HG03045 (cell line): ENCODE measurements around the gene RHOH.
"Not testable (repeated sequence)": the region's sequence is repeated elsewhere in the genome, so short reads cannot be mapped to it uniquely, and the experiment has no call there.

ENCODE experiments used
- ATAC-seq: cut with Tn5 transposase; IDR thresholded peaks from one replicate; pipeline ENCODE4 v1.9.1; 2021; ENCODE audit warnings: mild to moderate bottlenecking, moderate library complexity; ENCODE audit not compliant: unreplicated experiment

RHOH gene

DNA sequence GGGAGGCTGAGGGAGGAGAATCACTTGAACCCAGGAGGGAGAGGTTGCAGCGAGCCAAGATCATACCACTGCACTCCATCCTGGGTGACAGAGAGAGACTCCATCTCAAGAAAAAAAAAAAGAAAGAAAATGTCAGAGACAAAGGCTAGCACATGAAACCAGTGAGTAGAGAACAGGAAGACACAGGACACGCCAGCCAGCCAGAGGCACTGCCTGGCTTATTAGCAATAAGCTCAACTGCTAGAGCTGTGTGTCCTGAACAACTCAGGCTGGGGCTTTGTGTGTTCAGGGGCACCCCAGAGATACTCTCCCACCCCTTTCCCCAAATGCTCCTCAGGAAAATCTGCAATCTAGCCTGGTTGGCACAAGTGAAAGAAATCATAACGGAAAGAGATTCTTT lies 60.0 kb downstream of the RHOH start:
- no peak for ATAC-seq

DNA sequence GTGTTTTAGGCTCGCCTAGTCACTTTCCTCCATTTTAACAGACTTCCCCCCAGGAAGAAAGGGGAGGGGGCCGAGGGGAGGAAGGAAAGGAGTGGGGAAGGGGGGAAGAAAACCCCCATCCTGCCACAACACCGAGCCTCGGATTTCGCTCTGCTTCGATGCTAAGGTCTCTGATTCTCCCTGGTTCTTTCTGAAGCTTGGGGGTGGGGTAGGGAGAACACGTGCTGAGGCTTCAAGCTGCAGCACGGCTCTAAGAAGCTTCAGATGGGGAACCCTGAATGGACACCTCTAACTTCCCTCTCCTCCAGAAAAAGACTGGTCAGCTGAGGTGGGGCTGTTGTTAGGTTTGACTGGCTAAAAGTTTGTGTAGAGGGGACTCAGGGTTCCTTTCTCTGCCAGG lies 61.8 kb downstream of the RHOH start:
- no peak for ATAC-seq

DNA sequence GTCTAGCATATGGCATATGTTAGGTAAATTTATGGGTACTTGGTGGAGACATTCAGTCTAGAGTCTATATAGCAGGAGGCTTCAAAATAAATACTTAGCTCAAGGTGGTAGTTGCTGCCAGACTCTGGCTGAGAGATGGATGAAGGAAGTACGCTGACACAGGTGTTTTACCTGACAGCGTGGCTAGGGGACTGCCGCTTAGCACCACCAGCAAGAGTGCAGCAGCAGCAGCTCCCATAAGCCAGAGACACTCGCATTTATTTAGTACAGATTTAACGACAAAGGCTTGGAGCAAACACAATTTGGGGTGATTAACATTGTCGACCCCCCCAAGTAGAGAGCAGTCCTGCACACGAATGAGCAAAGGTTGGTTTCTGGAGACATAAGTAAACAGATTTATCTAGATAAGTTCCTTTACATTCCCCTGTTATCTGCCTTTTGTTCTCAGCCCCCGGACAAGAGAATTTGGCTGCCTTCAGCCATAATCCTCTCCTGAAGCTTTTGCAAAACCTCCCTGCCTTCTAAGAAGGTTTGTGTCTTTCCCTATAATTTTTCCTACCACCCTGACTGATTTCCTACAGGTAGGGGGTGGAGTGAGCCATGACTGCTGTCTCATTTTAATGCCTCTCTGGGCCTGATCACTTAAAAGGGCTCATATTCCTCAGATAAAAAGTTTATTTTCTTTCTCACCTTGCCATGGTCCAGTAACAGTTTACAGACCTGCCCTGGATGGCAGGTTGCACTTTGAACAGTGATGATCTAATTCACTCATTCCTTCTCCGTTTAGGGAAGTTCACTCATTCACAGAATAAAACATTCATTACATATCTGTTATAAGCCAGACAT lies 64.6 kb downstream of the RHOH start:
- ATAC-seq = no peak

DNA sequence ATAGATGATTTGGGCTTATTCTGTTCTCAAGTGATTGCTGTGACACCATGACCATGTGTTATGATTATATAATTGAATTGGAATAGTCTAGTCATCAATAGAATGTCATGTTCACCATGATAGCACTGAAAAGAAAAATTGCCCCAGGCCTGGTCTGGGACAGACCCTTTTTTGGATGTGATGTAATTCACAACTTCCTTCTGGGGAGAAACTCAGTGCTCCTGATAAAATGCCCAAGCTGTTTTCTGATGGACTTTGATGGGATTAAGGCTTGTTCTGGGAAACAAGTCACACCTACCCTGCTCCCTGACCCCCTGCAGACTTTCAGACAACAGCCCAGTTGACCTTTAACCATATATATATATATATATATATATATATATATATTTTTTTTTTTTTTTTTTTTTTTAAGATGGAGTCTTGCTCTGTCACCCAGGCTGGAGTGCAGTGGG lies 65.3 kb downstream of the RHOH start:
- ATAC-seq = no peak

DNA sequence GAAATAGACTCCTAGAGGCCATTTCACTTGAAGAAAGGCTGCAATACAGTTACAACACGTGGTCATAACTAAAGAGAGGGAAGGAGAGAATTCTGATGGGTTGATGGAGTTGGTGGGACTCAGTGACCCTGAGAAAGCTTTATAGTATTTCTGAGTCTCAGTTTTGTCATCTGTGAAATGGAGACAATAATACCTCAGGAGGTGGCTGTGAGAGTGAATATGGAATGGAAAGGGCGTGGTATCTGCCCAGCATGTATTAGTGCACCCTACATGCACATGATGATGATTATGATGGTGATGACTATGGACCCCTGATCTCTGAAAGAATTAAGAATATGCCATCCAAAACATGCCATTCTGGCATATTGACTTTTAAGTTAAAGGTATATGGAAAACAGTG lies 66.0 kb downstream of the RHOH start:
- ATAC-seq = no peak

DNA sequence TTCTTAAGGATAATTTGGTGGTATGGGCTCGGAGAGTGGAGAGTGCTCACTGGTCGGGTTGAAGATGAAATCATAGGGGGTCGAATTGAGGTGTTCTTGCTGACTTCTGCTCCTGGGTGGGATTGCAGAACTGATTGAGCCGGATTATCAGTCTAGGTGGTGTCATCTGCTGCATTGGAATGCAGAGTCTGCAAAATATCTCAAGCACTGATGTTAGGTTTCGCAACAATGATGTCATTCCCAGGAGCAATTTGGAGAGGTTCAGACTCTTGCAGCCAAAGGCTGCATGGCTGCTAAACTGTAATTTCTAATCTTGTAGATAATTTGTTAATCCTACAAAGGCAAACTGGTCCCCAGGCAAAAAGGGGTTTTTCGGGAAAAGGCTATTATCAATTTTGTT lies 67.7 kb downstream of the RHOH start:
- no peak for ATAC-seq

DNA sequence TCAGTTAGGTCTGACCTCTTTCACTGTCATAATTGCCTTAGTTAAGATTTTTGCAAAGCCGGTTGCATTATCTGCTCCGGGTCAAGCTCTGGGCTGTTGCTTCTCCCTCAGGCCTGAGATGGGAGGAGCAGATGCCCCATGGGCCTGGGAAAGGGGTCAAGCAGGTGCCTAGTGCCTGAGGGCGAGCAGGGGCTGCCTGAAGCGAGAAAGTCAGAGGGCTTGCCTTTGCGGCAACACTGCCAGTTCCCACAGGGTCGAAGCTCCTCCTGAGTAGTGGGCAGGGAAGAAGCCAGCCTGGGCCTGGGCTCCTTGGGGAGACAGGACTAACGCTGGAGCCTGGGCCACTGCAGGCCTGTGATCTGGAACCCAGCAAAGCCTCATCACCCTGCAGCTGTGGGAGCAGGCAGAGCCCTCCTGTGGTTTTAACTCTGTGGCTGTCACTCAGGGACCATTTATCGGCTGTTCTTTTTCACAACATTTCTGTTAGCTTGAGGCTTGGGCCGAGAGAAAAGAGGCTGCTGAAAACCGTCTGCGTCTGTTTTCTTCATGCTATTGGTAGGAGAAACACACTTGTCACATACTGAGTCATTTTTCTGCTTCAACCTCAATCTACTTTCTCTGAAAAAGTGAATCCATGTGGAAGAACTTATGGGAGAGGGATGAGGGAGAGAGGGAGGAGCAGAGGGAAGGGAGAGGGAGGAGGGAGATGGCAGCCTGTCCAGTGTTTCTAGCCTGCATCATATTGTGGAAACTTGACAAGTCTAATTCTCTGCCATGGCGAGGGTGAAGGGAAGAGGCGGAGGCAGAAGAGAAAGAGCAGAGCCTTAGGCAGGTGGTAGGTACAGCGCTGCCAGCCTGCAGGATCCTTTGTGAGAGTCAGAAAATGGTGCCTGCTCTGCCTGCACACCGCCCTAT lies 68.4 kb downstream of the RHOH start:
- peak; percentile 71 for ATAC-seq

DNA sequence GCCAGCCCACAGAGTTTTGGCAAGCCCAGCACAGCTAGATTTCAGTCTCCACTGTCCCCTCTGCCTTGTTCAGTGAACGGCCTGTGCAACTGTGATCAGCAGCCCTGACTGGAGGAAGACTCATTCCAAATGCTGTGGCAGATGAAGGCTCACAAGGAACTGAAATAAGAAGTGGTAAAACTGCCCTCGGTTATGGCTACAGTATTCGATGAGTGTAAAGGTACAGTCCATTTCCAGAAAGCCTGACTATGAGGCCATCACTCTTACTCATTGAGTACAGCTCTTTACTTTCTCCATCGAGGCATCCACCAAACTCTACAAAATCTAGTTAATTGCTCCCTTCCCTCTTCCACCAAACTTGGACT lies 69.1 kb downstream of the RHOH start:
- ATAC-seq = no peak

DNA sequence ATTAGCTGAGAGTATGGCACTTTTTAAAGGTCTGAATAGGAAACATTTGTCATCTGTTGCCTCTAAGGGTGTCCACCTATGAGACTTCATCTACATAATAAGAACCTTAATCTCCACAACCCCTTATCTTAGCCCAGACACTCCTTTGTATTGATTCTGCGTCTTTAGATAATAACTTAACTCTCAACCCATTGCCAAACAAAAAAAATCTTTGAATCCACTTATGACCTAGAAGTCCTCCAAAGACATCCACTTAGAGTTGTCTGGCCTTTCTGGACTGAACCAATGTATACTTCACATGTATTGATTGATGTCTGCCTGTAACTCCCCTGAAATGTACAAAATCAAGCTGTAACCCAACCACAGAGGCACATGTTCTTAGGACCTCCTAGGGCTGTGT lies 72.3 kb downstream of the RHOH start:
- ATAC-seq = no peak

DNA sequence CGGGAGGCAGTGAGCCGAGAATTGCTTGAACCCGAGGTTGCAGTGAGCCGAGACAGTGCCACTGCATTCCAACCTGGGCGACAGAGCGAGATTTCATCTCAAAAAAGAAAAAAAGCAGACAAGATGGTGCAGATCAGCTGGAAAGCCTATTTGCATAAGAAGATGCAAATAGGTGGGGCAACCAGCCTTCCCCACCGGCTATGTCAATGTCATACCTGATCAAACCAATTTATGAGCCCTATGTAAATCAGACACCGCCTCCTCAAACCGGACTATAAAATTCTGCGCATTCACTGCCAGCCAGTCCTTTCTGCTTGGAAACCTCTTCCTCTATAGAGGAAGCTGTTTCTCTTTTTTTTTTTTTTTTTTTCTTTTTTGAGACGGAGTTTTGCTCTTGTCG lies 73.8 kb downstream of the RHOH start:
- no peak for ATAC-seq

DNA sequence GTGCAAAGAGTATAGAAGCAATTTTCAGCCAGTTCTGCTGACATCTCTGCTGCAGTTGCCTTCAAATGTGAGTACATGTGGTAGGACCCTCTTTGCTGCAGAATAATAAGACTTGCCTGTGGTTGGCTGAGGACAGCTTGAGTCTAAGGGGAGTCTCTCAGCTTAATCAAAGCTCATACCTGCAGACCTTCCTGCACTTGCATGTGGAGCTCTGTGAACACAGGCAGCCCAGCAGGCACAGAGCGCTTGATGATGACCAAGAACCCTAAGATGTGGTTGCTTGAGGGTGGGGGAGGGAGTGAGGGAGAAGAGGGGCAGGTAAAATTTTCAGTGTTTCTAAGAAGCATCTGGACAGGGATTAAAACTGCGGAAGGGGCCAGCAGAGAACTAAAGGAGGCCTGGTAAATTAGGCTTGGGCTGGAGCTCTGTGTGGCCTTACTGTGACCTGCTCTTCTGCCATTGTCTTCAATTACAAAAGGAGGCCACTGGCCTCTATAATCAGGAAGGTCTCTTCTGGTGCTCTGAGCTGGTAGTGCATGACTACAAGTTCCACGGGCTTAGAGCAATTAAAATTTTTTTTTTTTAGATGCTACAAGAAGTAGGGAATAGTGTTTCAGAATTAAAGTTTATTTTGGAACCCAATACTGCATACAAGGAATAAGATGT lies 78.4 kb downstream of the RHOH start:
- ATAC-seq = no peak

DNA sequence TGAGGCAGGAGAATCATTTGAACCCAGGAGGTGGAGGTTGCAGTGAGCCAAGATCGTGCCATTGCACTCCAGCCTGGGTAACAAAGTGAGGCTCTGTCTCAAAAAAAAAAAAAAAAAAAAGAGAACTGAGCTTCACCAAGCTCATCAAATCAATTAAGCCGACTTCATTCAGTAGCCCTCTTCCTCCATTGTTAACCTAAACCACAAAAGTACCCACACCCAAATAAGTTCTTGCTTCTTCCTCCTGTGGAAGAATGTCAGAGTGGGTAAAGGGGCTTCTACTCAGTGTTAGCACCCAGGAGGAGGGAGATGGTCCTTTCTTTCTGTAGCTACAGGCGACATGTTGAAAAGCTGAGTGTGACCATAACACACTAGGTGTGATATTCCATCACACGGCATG lies 79.7 kb downstream of the RHOH start:
- no peak for ATAC-seq

DNA sequence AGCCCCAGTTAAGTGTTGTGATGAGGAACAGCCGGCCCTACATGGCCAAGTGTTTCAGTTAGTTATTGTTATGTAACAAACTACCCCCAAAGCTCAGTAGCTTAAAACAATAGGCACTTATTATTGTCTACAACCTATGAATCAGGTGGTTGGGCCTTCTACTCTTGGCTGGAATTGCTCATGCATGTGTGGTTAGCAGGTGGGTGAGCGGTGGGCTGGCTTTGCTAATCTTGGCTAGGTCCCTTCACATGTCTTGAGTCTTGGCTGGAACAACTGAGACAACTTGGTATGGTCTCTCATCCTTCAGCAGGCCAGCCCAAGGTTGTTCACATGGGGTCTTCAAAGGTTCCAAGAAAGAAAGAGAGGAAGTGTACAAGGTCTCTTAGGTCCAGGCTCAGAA lies 83.8 kb downstream of the RHOH start:
- ATAC-seq = no peak

DNA sequence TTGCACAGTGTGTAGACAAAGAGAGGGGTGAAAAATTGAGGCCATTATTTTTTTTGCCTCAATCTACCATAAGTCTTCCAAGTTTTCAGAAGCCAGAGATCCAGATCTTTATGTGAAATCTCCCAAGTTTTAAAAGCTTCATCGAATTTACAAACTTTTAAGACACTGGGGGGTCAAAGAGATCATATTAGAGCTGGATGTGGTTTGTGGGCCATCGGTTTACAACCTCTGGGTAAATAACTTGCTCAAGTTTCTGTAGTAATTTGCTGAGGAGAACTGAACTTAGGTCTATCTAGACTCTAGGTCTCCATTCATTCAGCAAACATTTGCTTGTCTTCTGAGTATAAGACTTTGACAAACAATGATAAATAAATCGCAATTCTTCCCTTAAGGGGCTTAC lies 84.3 kb downstream of the RHOH start:
- ATAC-seq = no peak

DNA sequence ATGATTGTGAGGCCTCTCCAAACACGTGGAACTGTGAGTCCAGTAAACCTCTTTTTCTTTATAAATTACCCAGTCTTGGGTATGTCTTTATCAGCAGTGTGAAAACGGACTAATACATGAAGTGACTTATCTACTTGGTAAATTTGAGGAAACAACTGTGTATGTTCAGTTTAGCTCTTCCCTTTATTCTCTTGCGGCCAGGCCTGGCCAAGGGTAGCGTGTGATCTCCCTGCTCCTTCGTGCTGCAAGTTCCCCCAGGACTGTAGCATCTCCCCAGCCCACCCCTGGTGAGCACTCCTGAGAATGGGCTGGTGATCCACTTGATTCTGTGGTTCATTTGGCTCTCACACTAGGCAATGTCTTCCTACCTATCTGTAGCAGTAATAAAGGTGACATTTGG lies 85.1 kb downstream of the RHOH start:
- ATAC-seq = no peak

DNA sequence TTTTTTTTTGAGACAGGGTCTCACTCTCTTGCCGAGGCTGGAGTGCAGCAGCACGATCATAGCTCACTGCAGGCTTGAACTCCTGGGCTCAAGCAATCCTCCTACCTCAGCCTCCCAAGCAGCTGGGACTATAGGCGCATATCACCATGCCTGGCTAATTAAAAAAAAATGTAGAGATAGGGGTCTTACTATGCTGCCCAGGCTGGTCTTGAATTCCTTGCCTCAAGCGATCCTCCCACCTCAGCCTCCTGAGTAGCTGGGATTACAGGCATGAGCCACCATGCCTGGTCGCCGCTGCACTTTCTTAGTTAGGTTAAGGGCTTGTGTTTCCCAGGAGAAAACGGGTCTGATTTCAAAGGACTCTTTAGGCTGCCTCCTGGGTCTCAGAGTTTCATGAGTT lies 86.0 kb downstream of the RHOH start:
- ATAC-seq = not testable (repeated sequence)

DNA sequence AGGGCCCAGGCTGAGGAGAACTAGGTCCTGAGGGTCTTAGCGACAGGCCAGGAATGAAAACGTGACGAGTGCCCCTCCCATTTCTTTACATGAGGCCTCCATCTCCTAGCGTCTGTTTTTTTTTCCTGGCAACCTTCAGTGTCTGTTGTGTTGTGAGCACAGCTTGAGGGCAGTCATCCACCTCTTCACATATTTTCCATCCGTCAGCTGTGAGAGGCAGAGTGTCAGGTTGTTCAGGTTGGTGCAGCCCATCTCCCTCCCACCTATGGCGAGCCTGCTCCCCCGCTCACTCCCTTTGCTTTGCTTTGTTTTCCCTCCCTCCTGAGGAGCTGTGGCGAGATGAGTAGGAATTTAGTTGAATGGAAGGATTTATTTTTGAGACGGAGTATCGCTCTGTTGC lies 86.6 kb downstream of the RHOH start:
- ATAC-seq = no peak

DNA sequence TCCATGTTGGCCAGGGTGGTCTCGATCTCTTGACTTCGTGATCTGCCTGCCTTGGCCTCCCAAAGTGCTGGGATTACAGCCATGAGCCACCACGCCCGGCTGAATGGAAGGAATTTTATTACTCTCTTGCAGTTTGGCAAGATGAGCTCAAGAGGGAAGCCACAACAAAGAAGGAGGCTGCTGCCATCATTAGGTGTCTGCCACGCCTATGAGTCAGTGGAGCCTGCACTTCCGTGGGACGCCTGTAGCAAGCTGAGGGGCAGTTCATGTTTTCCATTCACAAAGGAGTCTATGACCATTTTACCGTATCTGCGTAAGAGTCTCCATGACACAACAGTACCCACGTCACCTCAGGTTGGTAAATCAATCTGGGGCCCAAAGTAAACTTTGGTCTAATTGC lies 87.1 kb downstream of the RHOH start:
- ATAC-seq = no peak

DNA sequence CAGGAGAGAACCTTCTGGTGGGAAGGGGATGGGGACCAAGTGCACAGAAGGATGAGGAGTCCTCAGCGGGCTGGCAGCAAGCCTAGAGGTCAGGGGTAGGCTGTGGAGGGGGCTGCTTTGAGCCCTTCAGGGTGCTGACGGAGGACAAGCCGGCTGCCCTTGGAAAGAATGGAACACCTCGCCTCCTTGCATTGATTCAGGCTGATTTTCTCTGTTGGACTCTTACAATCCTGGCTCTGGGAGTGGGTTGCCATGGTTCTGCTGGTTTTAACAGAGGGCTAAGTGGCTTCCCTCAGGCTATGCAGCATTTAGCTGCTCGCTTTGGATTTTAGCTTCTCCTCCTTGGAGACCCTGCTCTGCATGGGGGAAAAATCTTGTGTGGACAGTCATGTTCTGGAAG lies 88.9 kb downstream of the RHOH start:
- ATAC-seq = no peak

DNA sequence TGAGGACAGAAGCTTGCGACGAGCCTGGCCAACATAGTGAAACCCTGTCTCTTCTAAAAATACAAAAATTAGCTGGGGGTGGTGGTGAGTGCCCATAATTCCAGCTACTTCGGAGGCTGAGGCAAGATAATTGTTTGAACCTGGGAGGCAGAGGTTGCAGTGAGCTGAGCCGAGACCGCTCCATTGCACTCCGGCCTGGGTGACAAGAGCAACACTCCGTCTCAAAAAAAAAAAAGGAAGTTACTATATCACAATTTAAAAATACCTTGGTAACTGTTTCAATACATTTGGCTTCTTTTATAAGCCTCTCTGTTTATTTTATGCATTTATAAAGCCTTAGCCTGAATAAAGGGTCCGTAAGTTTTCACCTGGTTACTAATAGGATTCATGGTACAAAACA lies 91.7 kb downstream of the RHOH start:
- ATAC-seq = no peak

DNA sequence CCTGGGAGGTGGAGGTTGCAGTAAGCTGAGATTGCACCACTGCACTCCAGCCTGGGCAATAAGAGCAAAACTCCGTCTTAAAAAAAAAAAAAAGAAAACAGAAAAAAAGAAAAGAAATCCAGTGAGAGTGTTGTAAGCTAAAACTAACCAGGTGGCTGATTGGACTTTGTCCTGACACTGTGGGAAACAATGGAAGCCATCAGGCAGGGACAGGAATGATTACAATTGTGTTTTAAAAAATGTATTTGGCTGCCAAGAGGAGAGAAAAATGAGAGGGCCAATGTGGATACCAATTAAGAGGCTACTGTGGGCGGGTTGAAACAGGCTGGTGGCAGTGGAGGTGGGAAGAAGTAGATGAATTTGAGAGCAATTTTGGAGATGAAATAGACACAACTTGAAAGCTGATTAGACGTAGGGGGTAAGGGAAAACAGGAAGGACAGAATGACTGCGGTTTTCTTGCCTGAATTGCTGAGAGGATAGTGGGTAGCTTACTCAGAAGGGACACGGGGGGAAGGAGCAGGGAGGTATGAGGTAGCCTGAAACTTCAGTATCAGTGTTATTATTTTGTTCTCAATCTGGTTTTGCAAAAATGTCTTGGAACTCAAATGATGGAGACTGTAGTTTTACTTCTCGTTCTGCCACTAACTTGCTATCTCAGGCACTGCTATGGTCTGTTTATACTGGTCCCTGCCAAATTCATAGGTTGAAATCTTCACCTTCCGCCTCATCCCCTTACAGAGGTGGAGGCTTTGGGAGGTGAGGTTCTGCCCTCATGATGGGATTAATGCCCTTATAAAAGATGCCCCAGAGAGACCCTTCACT lies 92.7 kb downstream of the RHOH start:
- ATAC-seq = no peak
